Adrenal gland (tissue), 12 donors: ENCODE measurements around the gene SYNPO2. TPM values are rescaled to one million over a fixed set of nuclear protein-coding genes. Genes with fewer than 3 reads are reported as not detected.

ENCODE experiments used
- DNase-seq, 7 donors: peaks; one replicate each; pipeline ENCODE4 v3.0.0-alpha.2; 2019 to 2020
- H3K27ac ChIP-seq, 5 donors: fragments of 200-600 bp; sonication (generic) in 4 of 5; 1 replicate in 3 of 5; 2 replicates in 2 of 5; pipeline versions ENCODE4 v1.5.1 to v1.8.0; 2016 to 2020; ENCODE audit warnings: mild to moderate bottlenecking in 1 of 5
- H3K27me3 ChIP-seq: fragments of 200-600 bp; 2 replicates; pipeline ENCODE4 v1.8.0; 2021
- H3K36me3 ChIP-seq, 2 donors: fragments of 200-600 bp; replicated peaks in 1 of 2; 1 replicate in 1 of 2; 2 replicates in 1 of 2; pipeline versions ENCODE4 v1.5.1 to v1.8.0; 2018 to 2022
- H3K4me1 ChIP-seq, 2 donors: fragments of 200-600 bp; replicated peaks in 1 of 2; 1 replicate in 1 of 2; 2 replicates in 1 of 2; pipeline versions ENCODE4 v1.5.1 to v1.8.0; 2018 to 2021
- H3K4me3 ChIP-seq, 4 donors: fragments of 200-600 bp; sonication (generic) in 3 of 4; one replicate each; pipeline ENCODE4 v1.5.1; 2016 to 2018
- H3K9me3 ChIP-seq, 3 donors: fragments of 200-600 bp; sonication (generic) in 1 of 3; replicated peaks in 1 of 3; 1 replicate in 2 of 3; 2 replicates in 1 of 3; pipeline versions ENCODE4 v1.5.1 to v1.8.0; 2016 to 2021
- CTCF ChIP-seq, 6 experiments: fragments of 450-650 bp in 4 of 6; fragments of 200-600 bp in 2 of 6; sonication (generic) in 1 of 6; IDR thresholded peaks; 1 replicate in 5 of 6; 2 replicates in 1 of 6; pipeline versions ENCODE4 v1.5.1 to v1.8.0; 2016 to 2021; ENCODE audit warnings: antibody characterized with exemption in 6 of 6, mild to moderate bottlenecking in 2 of 6, moderate library complexity in 1 of 6
- POLR2A ChIP-seq, 2 donors: fragments of 450-650 bp; IDR thresholded peaks; one replicate each; pipeline ENCODE4 v1.6.1; 2017; ENCODE audit warnings: antibody characterized with exemption in 2 of 2, mild to moderate bottlenecking in 2 of 2, moderate library complexity in 1 of 2
- WGBS, 4 donors: extraction: QIAGEN DNeasy Blood & Tissue Kit in 2 of 4; methylation state at CpG; one replicate each; pipeline versions ENCODE4 v1.1.5 to v1.1.7; 2013 to 2017; 5-methylcytosine and 5-hydroxymethylcytosine counted together
- intact Hi-C, 2 donors: fragments of 100-400 bp; cut with DNase I; formaldehyde crosslinking; loops; one replicate each; pipeline versions ENCODE4 v1.14.1 to v1.15.0; 2022 to 2023
- polyA plus RNA-seq, 3 donors: library from polyadenylated mRNA; stranded (reverse); fragments of 200-250 nt in 2 of 3; fragments of 350-450 nt in 1 of 3; fragmentation: Illumina TruSeq in 1 of 3; extraction: RNeasy Lipid Tissue Mini Kit (QIAGEN cat#74804) in 1 of 3; gene quantifications; one replicate each; pipeline ENCODE4 v1.2.3, GENCODE V29; 2013 to 2014
- total RNA-seq, 9 donors: library from RNA; depleted of rRNA in 4 of 9; stranded (reverse); fragments of >200 nt in 4 of 9; fragments of 120-200 nt in 1 of 9; fragmentation: NEBNext Ultra II Directional in 1 of 9; extraction: Animal tissue kit (Norgen Biotek cat#: 25700) in 1 of 9; gene quantifications; one replicate each; pipeline versions ENCODE4 v1.1.0 to v1.2.4, GENCODE V29; 2013 to 2023
- donor health status: healthy with polysubstance abuse.
- donor health status: Bipolar disorder and iron deficiency.
- donor health status: DM: yes; HTN: yes; CAD: no.
- donor health status: DM: no; HTN: no; CAD: no.
- donor health status: DM: no; HTN: no; CAD: no.
- donor health status: DM: yes; HTN: yes; CAD: no.

Gene SYNPO2
- total and polyA plus RNA-seq, 12 donors, result 4.5 to 49.0 (median 18.4) TPM

DNA sequence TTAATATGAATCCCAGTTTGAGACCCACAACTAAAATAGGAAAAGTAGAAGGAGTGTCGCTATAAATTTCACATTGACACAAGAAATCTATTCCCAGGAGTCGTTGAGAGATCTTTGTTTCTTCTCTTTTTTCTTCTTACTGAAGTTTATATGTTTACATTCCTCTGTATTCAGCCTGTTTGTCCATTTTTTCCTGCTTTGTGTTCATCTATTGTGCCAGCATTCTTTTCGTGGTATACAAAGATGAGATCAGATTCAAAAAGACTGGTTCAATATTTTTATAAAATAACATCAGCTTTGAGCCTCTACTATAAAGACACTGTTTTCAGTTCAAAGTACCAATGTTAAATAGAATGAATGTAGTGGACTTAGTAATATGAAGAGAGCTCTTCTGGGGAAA lies 151.6 kb downstream of the SYNPO2 start:
- Histone ChIP-seq H3K27me3 (no peaks in the 10 kb centered on the region), H3K4me3 (no peak overlapping the region), H3K4me1 (peaks cover 3 to 33% of the 10 kb centered on the region in 2 donors), H3K36me3 (no peaks in the 10 kb centered on the region), H3K27ac (peak overlapping the region in 2 of 5 donors; percentile 4 to 73), H3K9me3 (no peaks in the 10 kb centered on the region)
- TF ChIP-seq POLR2A (IDR thresholded peaks at IDR 0.05) (no peak), CTCF (IDR thresholded peaks at IDR 0.05) (no peak)
- intact Hi-C loops, result loop anchor here in 1 of 2 donors (5.0 kb wide), 1 partner anchor 247 kb away; no protein-coding TSS in a partner anchor
- DNase-seq, result no peak
- 73 to 83% (median 79%) methylated on average over 3 of the region's 3 CpGs for WGBS, 4 donors

DNA sequence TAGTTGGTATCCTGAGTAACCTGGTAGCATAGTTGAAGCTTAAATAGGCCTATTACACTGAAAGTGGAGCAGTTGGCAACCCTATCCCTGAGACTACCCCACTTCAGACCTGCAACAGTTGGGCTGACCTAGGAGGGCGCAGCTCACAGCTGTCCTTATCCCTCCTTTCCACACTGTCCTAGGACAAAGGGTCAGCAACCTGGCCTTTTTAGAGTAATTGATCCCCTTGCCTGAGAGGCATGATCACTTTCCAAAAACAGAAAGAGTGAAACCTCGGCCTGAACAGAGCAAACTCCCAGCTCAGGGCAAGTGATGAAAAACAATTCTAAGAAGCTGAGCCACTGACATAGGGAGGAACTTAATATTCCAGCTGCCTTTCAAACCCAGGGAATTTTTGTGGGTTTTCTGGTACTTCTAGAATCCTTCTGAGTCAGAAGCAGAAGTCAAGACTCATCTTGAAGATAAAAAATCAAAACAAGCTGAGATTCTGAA lies 152.1 kb downstream of the SYNPO2 start:
- Histone ChIP-seq H3K27ac (peak overlapping the region in 2 of 5 donors; percentile 4 to 73), H3K4me3 (no peak overlapping the region), H3K36me3 (no peaks in the 10 kb centered on the region), H3K9me3 (no peaks in the 10 kb centered on the region), H3K27me3 (no peaks in the 10 kb centered on the region), H3K4me1 (peaks cover 3 to 28% of the 10 kb centered on the region in 2 donors)
- WGBS, 4 donors, result 53 to 72% (median 66%) methylated on average over 2 of the region's 2 CpGs
- TF ChIP-seq POLR2A (IDR thresholded peaks at IDR 0.05), result no peak
- no peak for TF ChIP-seq CTCF (IDR thresholded peaks at IDR 0.05)
- intact Hi-C loops, result loop anchor here in 1 of 2 donors (5.0 kb wide), 1 partner anchor 247 kb away; no protein-coding TSS in a partner anchor
- DNase-seq, result peak in 1 of 7 donors; percentile 25

GRCh38 chr4:119041396-119041795 lies 152.7 kb downstream of the SYNPO2 start:
- no peaks in the 10 kb centered on the region for H3K9me3 ChIP-seq
- H3K27me3 ChIP-seq, result no peaks in the 10 kb centered on the region
- no peak for DNase-seq
- H3K36me3 ChIP-seq, result no peaks in the 10 kb centered on the region
- no peak overlapping the region for H3K4me3 ChIP-seq
- H3K4me1 ChIP-seq, result peaks cover 3 to 21% of the 10 kb centered on the region in 2 donors
- no peak for TF ChIP-seq CTCF (IDR thresholded peaks at IDR 0.05)
- TF ChIP-seq POLR2A (IDR thresholded peaks at IDR 0.05), result no peak
- H3K27ac ChIP-seq, result peak overlapping the region in 2 of 5 donors; percentile 4 to 16
- intact Hi-C loops, result loop anchor here in 1 of 2 donors (5.0 kb wide), 1 partner anchor 246 kb away; no protein-coding TSS in a partner anchor
- WGBS, 4 donors, result 73 to 83% (median 81%) methylated on average over 2 of the region's 2 CpGs

- H3K4me1 ChIP-seq, result peaks cover 3 to 21% of the 10 kb centered on the region in 2 donors
- 2 to 7% (median 4%) methylated on average over 6 of the region's 6 CpGs for WGBS, 4 donors
- TF ChIP-seq CTCF (IDR thresholded peaks at IDR 0.05) (peak; percentile 41 to 70 (median 66)), POLR2A (IDR thresholded peaks at IDR 0.05) (no peak)
These were observed 153.4 kb downstream of the SYNPO2 start for GRCh38 chr4:119041951-119042560.

More at GRCh38 chr4:119041951-119042560, 153.4 kb downstream of the SYNPO2 start:
- Histone ChIP-seq H3K27me3 (no peaks in the 10 kb centered on the region), H3K4me3 (no peak overlapping the region), H3K9me3 (no peaks in the 10 kb centered on the region), H3K36me3 (no peaks in the 10 kb centered on the region), H3K27ac (peak overlapping the region in 2 of 5 donors; percentile 1 to 16)
- peak; percentile 38 to 84 (median 60) for DNase-seq
- intact Hi-C loops, result loop anchor here in 1 of 2 donors (5.0 kb wide), 1 partner anchor 245 kb away; no protein-coding TSS in a partner anchor
